Activated T-helper 1 cell treated with anti-CD3 and anti-CD28 coated beads, Interleukin-2, amount 50 U/mL, for 16 hours (primary cell): ENCODE measurements around the gene FAM219A.
"Not testable (repeated sequence)": the region's sequence is repeated elsewhere in the genome, so short reads cannot be mapped to it uniquely, and the experiment has no call there.

Experiments used
- DNase-seq, 2 donors: peaks; one replicate each; pipeline ENCODE4 v3.0.0-alpha.2; 2020; ENCODE audit warnings: low read depth in 1 of 2, low spot score in 1 of 2

FAM219A gene

GRCh38 chr9:34352957-34353356 is 105.4 kb downstream of the FAM219A start:
- not testable (repeated sequence) for DNase-seq

- not testable (repeated sequence) for DNase-seq
These were observed 106.2 kb downstream of the FAM219A start for GRCh38 chr9:34352122-34352652.

- DNase-seq: no peak
These were observed 109.0 kb downstream of the FAM219A start for GRCh38 chr9:34349324-34349723.
